ENCODE data around the gene PCSK6. TPM values are rescaled to one million over a fixed set of nuclear protein-coding genes. Genes with fewer than 3 reads are reported as not detected.

The PCSK6 gene
- total RNA-seq, 1 donor from 2014 or later = 3.8 TPM

DNA sequence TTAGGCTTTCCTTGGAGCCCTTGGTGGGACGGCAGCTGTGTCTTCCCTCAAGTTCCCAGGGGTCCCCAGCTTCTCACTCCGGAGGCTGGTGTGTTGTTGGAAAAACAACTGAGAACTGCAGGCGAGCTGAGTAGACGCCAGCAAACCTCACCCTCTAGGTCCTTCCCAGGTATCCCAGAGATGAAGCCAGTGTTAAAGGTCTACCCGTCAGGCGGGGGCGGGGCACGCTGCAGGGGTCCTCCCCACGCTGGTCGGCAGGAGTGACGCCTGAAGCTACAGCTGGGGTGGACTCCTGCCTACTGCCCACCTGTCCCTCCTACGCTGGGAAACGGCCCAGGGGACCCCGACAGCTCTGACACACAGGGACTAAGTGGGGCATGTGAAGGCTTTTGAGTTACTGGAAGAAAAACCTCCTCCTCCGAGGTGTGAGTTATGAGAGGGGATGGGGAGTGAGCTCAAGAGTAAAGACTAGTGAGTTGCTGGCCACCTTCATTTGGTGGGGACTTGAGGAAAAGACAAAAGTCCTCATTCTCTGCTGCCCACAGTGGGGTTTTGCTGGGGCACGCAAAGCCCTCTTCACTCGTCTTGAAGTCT, 162.3 kb downstream of the PCSK6 start:
- Mint-ChIP-seq H3K4me3 (ENCODE audit: unreplicated experiment) (no peak overlapping the region), H3K27me3 (ENCODE audit: unreplicated experiment) (peaks cover 11% of the 10 kb centered on the region), H3K9me3 (ENCODE audit: unreplicated experiment) (peaks cover 7% of the 10 kb centered on the region), H3K4me1 (ENCODE audit: low read depth, unreplicated experiment) (peaks cover 3% of the 10 kb centered on the region), H3K27ac (ENCODE audit: unreplicated experiment) (no peak overlapping the region), H3K36me3 (ENCODE audit: unreplicated experiment) (no peaks in the 10 kb centered on the region)
- TF ChIP-seq, protein P1, sequence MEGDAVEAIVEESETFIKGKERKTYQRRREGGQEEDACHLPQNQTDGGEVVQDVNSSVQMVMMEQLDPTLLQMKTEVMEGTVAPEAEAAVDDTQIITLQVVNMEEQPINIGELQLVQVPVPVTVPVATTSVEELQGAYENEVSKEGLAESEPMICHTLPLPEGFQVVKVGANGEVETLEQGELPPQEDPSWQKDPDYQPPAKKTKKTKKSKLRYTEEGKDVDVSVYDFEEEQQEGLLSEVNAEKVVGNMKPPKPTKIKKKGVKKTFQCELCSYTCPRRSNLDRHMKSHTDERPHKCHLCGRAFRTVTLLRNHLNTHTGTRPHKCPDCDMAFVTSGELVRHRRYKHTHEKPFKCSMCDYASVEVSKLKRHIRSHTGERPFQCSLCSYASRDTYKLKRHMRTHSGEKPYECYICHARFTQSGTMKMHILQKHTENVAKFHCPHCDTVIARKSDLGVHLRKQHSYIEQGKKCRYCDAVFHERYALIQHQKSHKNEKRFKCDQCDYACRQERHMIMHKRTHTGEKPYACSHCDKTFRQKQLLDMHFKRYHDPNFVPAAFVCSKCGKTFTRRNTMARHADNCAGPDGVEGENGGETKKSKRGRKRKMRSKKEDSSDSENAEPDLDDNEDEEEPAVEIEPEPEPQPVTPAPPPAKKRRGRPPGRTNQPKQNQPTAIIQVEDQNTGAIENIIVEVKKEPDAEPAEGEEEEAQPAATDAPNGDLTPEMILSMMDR (IDR thresholded peaks at IDR 0.05; ENCODE audit: partially characterized antibody, unreplicated experiment) = no peak
- no peak for DNase-seq

DNA sequence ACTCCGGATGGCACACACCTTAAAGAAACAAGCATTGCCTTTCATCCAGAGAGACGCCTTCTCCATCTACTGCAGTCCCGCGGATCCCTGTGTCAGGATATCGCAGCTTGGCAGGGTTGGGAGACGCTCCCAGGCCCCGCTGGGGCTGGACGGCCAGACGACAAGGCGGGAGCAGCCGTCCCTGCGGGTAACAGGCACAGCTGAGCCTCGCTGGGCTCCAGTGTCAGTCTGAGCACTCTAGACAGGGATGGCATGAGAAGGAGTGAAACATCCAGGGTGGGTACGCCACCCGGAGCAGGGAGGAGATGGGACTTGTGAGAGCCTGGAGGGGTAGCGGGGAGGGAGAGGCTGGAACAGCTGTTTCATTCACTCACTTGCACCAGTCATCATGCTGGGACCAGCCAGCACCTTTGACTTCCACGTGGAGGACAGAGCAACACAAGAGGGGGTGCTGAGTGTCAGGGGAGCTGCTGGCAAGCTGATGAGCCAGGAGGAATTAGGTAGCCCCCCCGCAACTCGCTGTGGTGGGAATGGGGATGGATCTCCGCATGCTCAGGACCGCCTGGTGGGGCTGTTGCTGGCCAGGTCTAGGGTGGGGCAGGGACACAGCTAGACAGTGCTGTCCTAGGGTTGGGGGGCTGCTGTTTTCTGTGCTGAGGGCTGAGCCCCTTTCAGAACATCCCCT, 162.9 kb downstream of the PCSK6 start:
- no peak for DNase-seq
- Mint-ChIP-seq H3K36me3 (ENCODE audit: unreplicated experiment) (no peaks in the 10 kb centered on the region), H3K9me3 (ENCODE audit: unreplicated experiment) (peaks cover 7% of the 10 kb centered on the region), H3K4me3 (ENCODE audit: unreplicated experiment) (no peak overlapping the region), H3K27me3 (ENCODE audit: unreplicated experiment) (peaks cover 10% of the 10 kb centered on the region), H3K27ac (ENCODE audit: unreplicated experiment) (no peak overlapping the region), H3K4me1 (ENCODE audit: low read depth, unreplicated experiment) (peaks cover 3% of the 10 kb centered on the region)
- TF ChIP-seq, protein P1 (IDR thresholded peaks at IDR 0.05; ENCODE audit: partially characterized antibody, unreplicated experiment) = no peak

DNA sequence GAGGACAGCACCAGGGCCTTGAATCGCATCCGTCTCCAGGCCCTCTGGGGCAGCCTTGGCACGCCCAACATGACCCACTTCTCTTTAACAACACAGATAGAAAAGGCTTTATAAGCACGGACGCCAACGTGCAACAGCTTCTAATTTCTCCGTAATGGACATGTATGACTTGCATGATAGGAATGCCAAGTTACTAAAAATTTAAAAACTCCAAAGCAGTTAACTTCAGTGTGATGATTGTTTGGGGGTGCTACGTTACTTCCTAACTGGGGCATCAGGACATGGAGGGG, 163.5 kb downstream of the PCSK6 start:
- H3K27me3 Mint-ChIP-seq (ENCODE audit: unreplicated experiment) = peaks cover 10% of the 10 kb centered on the region
- no peak overlapping the region for H3K4me3 Mint-ChIP-seq (ENCODE audit: unreplicated experiment)
- no peak for DNase-seq
- peaks cover 7% of the 10 kb centered on the region for H3K9me3 Mint-ChIP-seq (ENCODE audit: unreplicated experiment)
- H3K4me1 Mint-ChIP-seq (ENCODE audit: low read depth, unreplicated experiment) = peaks cover 3% of the 10 kb centered on the region
- no peaks in the 10 kb centered on the region for H3K36me3 Mint-ChIP-seq (ENCODE audit: unreplicated experiment)
- TF ChIP-seq, protein P1 (IDR thresholded peaks at IDR 0.05; ENCODE audit: partially characterized antibody, unreplicated experiment) = no peak
- H3K27ac Mint-ChIP-seq (ENCODE audit: unreplicated experiment) = no peak overlapping the region

DNA sequence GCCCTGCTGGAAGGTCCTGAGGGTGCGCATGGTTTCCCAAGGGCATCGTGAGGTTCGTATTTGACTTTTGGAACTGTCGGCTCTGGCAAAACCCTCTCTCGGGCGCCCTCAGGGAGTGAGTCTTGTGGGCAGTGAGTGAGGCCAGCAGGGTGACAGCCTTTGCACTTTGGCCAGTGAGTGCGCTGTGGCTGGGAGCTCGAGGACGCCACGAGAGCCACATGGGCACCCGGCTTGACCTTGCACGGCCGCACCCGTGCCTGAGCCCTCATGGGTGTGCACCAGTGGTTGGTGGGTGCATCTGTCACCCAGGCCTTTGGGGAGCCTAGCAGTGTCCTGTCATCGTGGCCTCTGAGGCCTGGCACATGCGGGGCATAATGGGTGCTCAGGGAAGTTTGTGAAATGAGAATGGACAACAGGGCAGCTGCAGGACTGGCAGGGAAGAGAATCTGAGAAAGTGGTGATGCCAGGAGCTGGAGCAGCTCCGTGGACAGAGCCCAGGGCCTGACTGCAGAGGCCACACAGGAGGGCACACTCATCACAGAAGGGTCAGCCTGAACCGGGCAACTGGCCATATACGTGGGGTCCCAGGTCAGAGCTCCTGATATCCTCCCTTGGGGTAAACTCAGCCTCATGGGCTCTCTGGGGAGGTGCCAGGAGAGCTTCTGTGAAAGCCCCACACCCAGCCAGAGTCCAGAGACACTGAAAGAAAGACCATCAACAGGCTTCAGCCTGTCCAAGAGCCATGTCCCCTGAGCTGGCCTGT, 164.1 kb downstream of the PCSK6 start:
- H3K36me3 Mint-ChIP-seq (ENCODE audit: unreplicated experiment) = no peaks in the 10 kb centered on the region
- H3K9me3 Mint-ChIP-seq (ENCODE audit: unreplicated experiment) = peaks cover 7% of the 10 kb centered on the region
- H3K4me1 Mint-ChIP-seq (ENCODE audit: low read depth, unreplicated experiment) = peaks cover 3% of the 10 kb centered on the region
- no peak for DNase-seq
- no peak overlapping the region for H3K27ac Mint-ChIP-seq (ENCODE audit: unreplicated experiment)
- peaks cover 10% of the 10 kb centered on the region for H3K27me3 Mint-ChIP-seq (ENCODE audit: unreplicated experiment)
- no peak overlapping the region for H3K4me3 Mint-ChIP-seq (ENCODE audit: unreplicated experiment)
- TF ChIP-seq, protein P1 (IDR thresholded peaks at IDR 0.05; ENCODE audit: partially characterized antibody, unreplicated experiment) = no peak

Measured in glutamatergic neuron (in vitro differentiated cells).